Fibroblast of the aortic adventitia (primary cell): ENCODE results near the gene CLEC4F. TPM values are rescaled to one million over a fixed set of nuclear protein-coding genes. Genes with fewer than 3 reads are reported as not detected.

Source experiments
- DNase-seq: peaks from one replicate; pipeline ENCODE4 v3.0.0-alpha.2; 2010; ENCODE audit warnings: low read depth
- H3K4me3 ChIP-seq: 2 replicates; pipeline ENCODE4 v1.5.1; 2011; ENCODE audit warnings: low read depth, mild to moderate bottlenecking, control low read depth, low read length, moderate library complexity
- CTCF ChIP-seq: IDR thresholded peaks from 2 replicates; pipeline ENCODE4 v1.5.1; 2011; ENCODE audit warnings: mild to moderate bottlenecking, low read length, control low read depth, inconsistent platforms; ENCODE audit not compliant: insufficient read depth
- total RNA-seq: library from RNA; depleted of rRNA; stranded (reverse); fragments of >200 nt; gene quantifications from 2 replicates; pipeline ENCODE4 v1.2.3, GENCODE V29; 2012; ENCODE audit warnings: low replicate concordance

Gene CLEC4F
- total RNA-seq, 1 donor, result not detected

- TF ChIP-seq CTCF, result no peak
- peak; percentile 62 for DNase-seq
- no peak overlapping the region for H3K4me3 ChIP-seq
These were observed 8.8 kb upstream of the CLEC4F start for GRCh38 chr2:70828914-70829824.

- no peak overlapping the region for H3K4me3 ChIP-seq
- no peak for TF ChIP-seq CTCF
- DNase-seq, result no peak
These were observed 7.7 kb upstream of the CLEC4F start for GRCh38 chr2:70828115-70828514.

- no peak for TF ChIP-seq CTCF
- DNase-seq, result no peak
- no peak overlapping the region for H3K4me3 ChIP-seq
These were observed 7.0 kb upstream of the CLEC4F start for GRCh38 chr2:70827388-70827787.

GRCh38 chr2:70826696-70827350 lies 6.4 kb upstream of the CLEC4F start:
- no peak for TF ChIP-seq CTCF
- no peak overlapping the region for H3K4me3 ChIP-seq
- DNase-seq, result no peak

- DNase-seq, result no peak
- TF ChIP-seq CTCF, result no peak
- H3K4me3 ChIP-seq, result no peak overlapping the region
These were observed 2.9 kb upstream of the CLEC4F start for GRCh38 chr2:70823249-70823648.

GRCh38 chr2:70822843-70823242 lies 2.4 kb upstream of the CLEC4F start:
- no peak for TF ChIP-seq CTCF
- no peak for DNase-seq
- no peak overlapping the region for H3K4me3 ChIP-seq
